ENCODE data around the gene COX20. TPM values are rescaled to one million over a fixed set of nuclear protein-coding genes. Genes with fewer than 3 reads are reported as not detected.

The COX20 gene
- total and polyA plus RNA-seq, 2 of the 4 experiments (the other 2 are of a cell fraction), result 13.3 to 27.0 TPM

GRCh38 chr1:244788493-244789275 is 46.8 kb upstream of the COX20 start:
- ChIA-PET CTCF (no interaction called here), POLR2A (ENCODE audit: unreplicated experiment) (no interaction called here)
- Histone ChIP-seq H4K91ac (ENCODE audit: insufficient read depth, low read depth, low read length) (no peak overlapping the region), H4K5ac (ENCODE audit: low read depth, low read length) (no peak overlapping the region), H3K4ac (ENCODE audit: low read depth, low read length) (no peak overlapping the region), H3K36me3 (ENCODE audit: control insufficient read depth, insufficient read depth, low read length) (no peaks in the 10 kb centered on the region), H3K27me3 (ENCODE audit: control insufficient read depth, insufficient read depth, low read length) (peaks cover 4% of the 10 kb centered on the region; the same call in 1 of the 2 replicates), H2AK9ac (replicated peaks; ENCODE audit: low read depth, low read length, poor library complexity) (no peak overlapping the region), H2BK120ac (ENCODE audit: low read depth, low read length) (no peak overlapping the region), H3K4me2 (ENCODE audit: low read depth, low read length) (no peak overlapping the region), H3K56ac (ENCODE audit: extremely low read depth, insufficient read depth, low read length) (no peak overlapping the region), H3K18ac (ENCODE audit: low read depth, low read length) (no peak overlapping the region), H3K9ac (ENCODE audit: low read depth, low read length) (no peak overlapping the region), H4K20me1 (ENCODE audit: insufficient read depth, low read length) (no peaks in the 10 kb centered on the region), H4K8ac (ENCODE audit: low read depth in 2 of 2, low read length in 2 of 2) (no peak overlapping the region), H3K9me1 (ENCODE audit: insufficient read depth, low read length) (no peaks in the 10 kb centered on the region), H3K4me3 (ENCODE audit: insufficient read depth, low read depth, low read length) (no peak overlapping the region), H3K14ac (replicated peaks; ENCODE audit: low read depth, low read length) (no peak overlapping the region), H2BK5ac (ENCODE audit: low read depth, low read length, poor library complexity, severe bottlenecking) (no peak overlapping the region), H3K9me3 (ENCODE audit: control insufficient read depth, insufficient read depth, low read length) (no peaks in the 10 kb centered on the region), H3K23ac (ENCODE audit: low read depth, low read length) (no peak overlapping the region; the same call in 1 of the 2 replicates), H3K4me1 (ENCODE audit: control insufficient read depth, insufficient read depth, low read length) (peaks cover 3% of the 10 kb centered on the region), H2AFZ (replicated peaks; ENCODE audit: low read length, poor library complexity) (no peak overlapping the region), H3K27ac (ENCODE audit: insufficient read depth, low read length) (no peak overlapping the region), H2BK15ac (ENCODE audit: low read depth, low read length) (no peak overlapping the region), H2AK5ac (ENCODE audit: low read depth, low read length) (no peak overlapping the region), H3K79me1 (ENCODE audit: low read depth in 1 of 2, low read length in 2 of 2) (no peaks in the 10 kb centered on the region), H2BK20ac (ENCODE audit: low read depth, low read length) (no peak overlapping the region)
- DNase-seq, result no peak
- in situ Hi-C loops (cut with MboI; ENCODE audit: low sequenced_read_pairs), result no loop called here
- ATAC-seq (ENCODE audit: low read depth), result no peak
- TF ChIP-seq CEBPB (IDR thresholded peaks at IDR 0.05; ENCODE audit: low read depth, low read length), result no peak
- TF ChIP-seq USF2 (IDR thresholded peaks at IDR 0.05; ENCODE audit: low read depth, low read length), result no peak
- TF ChIP-seq POLR2A (IDR thresholded peaks at IDR 0.05; ENCODE audit: low read depth, low read length), result no peak
- TF ChIP-seq BHLHE40 (IDR thresholded peaks at IDR 0.05; ENCODE audit: low read depth, low read length), result no peak
- TF ChIP-seq MAZ (IDR thresholded peaks at IDR 0.05; ENCODE audit: borderline replicate concordance, low read depth, low read length), result no peak
- no peak for TF ChIP-seq CTCF (conservative IDR thresholded peaks at IDR 0.05; ENCODE audit: low read depth, low read length)
- dilution Hi-C loops (cut with HindIII; ENCODE audit: low sequenced_read_pairs, unreplicated experiment), result no loop called here
- intact Hi-C loops (cut with micrococcal nuclease), result no loop called here
- 90% methylated on average over 7 of the region's 23 CpGs; no CpG with 5 or more reads in 1 of the 2 experiments for WGBS, 2 experiments (ENCODE audit: extremely low coverage in 2 of 2, insufficient read length in 1 of 2)
- no TSS peak for BruUV-seq (replicated peaks)

All from IMR-90 (cell line).